HG02678 (cell line): ENCODE data around the gene NHLRC2.
"Not testable (repeated sequence)": the region's sequence is repeated elsewhere in the genome, so short reads cannot be mapped to it uniquely, and the experiment has no call there.

Experiments
- ATAC-seq: cut with Tn5 transposase; IDR thresholded peaks from one replicate; pipeline ENCODE4 v1.9.1; 2021; ENCODE audit warnings: mild to moderate bottlenecking, moderate library complexity; ENCODE audit not compliant: unreplicated experiment

NHLRC2 gene

DNA sequence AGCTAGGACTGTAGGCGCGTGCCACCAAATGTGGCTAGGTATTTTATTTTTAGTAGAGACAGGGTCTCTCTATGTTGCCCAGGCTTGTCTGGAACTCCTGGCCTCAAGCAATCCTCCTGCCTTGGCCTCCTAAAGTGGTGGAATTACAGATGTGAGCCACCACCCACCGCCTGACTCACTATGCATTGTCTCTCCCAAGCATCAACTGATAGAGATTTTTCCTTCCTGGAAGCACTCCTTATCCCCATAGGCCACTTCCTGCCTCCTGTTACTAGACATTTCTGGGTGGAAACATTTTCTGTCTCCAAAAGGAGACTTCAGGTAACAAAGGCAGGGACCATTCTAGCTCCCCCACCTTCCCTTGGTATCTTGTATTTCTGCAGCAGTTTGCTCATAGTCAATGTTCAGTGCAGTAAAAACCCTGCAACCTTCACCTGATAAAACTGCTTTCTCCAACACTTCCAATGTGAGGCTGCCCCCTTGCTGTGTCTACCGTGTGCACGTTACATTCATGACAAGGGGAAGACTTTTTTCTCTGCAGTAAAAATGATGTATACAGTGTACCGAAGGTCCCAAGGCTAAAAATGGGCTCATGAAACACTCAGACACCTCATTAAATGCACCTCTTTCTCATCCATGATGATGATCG is 84.9 kb downstream of the NHLRC2 start:
- ATAC-seq = no peak

DNA sequence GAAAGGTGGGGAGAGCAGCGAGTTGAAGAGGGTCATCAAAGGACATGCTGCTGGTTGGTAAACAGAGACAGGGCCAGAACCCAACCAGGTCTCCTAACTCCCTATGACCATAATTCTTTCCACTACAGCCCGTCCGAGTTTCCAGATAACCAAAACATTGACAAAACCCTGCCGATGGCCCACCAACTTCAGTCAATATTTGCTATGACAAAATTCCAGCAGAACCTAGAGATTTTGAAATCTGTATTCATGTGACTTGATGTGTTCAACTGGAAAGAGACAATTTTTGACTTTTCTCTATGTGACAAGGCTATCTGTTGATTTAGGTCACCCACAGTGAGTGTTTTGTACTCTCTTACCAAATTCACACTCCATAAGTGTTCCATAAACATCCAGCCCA is 86.7 kb downstream of the NHLRC2 start:
- no peak for ATAC-seq

DNA sequence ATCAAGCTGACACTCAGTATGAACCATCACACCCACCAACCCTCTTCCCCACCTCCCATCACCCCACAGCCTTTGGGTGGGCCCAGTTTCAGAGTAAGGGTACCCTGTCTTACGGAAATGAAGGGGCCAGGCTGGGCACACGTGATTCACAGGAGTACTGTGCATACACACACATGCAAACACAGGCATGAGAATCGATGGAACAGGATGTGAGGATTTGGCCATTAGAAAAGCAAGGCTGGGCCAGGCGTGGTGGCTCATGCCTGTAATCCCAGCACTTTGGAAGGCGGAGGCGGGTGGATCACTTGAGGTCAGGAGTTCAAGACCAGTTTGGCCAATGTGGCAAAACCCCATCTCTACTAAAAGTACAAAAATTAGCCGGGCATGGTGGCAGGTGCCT is 88.7 kb downstream of the NHLRC2 start:
- ATAC-seq = not testable (repeated sequence)

DNA sequence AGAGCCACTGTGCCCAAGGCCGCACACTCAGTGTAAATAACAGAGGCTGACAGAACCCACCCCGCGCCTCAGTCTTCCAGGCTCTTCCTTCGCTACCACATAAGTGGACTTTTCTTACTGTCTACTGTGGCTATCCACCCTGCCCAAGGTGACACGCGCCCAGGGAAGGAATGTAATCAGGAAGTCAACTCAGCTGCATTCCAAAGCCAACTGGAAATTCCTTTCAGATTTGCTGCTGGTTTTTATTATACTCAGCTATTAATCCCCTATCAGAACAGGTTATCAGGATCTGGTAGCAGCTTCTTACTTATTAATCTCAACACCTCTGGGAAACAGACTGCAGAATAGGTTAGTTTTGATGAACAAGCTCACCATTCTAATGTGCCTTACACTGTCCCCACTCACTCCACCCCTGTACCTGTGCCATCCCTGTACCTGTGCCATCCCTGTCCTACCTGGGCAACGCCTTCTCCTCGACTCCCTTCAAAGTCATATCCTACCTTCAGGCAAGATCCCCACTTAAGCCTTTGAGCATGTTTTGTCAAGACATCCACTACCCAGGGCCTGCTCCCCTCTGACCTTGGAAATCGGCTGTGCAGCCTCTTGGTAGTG is 90.7 kb downstream of the NHLRC2 start:
- no peak for ATAC-seq

DNA sequence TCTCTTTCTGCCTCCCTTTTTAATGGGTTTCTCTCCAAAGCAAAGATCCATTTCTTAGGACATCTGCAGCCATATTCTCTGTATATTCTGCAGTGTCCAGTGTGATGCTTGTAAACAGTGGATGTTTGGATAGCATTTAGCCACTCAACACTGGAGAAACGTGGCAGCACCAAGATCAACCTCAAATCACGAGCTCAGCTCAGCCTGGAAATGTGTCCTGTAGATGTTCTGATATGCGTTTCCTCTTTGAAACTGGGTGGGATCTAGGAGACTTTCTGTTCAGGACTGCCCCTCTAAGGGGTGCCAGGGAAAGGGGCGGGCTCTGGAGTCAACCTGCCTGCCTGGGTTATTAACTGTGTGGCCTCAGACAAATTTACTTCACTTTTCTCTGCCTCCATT is 91.2 kb downstream of the NHLRC2 start:
- no peak for ATAC-seq

DNA sequence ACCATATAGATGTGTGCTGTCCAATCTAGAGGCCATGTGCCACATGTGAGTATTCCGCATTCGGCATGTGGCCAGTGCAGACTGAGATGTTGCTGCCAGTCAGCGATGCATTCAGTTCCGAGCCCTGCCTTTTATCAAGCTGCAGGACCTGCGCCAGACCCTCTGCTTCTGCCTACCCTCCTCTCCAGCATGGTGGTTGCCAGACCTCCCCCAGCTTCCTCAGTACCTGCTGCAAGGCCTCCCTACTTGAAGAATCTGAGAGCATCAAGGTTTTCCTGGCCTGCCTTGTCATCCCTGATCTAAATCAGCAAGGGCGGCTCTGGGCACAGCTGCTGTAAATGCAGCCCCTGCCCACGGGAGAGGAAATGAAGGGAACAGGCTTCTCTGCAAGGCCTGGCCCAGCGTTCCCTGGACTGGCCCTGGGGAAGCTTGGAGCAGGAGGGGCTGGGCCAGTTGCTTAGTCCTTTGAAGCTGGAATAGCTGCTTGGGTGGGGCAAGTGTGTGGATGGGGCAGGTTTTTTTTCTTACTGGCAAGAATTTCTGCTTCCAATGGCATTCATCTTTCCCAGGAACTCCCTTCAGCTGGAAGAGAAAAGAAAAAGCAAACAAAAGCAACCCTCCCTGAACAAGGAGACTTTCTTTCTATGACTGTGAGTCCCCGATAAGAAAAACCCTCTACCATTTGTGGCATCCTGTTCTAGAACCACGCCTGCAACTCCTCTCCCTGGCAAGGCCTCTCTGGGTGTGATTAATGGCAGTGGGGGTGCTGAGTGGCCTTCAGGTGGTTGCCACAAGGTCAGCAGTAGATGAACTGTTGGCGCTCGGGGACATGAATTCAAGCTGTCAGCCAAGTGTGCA is 93.0 kb downstream of the NHLRC2 start:
- no peak for ATAC-seq

DNA sequence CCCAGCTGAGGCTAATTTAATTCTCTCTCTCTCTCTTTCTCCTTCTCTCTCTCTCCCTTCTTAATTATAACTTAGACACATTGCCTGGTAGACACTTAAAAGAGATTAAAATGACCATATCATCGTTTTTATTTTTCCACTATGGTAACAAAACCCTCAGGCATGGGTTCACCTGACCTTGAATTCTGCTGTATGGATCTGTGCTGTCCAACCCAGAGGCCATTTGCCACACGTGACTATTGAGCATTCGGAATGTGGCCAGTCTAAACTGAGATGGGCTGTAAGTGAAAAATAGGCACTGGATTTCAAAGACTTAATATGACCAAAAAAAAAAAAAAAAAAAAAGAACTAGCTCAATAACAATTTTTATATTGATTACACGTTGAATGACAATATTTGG is 93.6 kb downstream of the NHLRC2 start:
- no peak for ATAC-seq

DNA sequence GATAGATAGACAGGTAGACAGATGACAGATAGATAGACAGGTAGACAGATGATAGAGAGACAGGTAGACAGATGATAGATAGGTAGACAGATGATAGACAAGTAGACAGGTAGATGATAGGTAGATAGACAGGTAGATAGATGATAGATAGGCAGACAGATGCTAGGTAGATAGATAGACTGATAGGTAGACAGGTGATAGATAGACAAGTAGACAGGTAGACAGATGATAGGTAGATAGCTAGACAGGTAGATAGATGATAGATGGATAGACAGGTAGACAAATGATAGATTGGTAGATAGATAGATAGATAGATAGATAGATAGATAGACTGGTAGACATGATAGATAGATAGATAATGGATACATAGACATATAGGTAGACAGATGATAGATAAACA is 95.8 kb downstream of the NHLRC2 start:
- ATAC-seq = no peak

DNA sequence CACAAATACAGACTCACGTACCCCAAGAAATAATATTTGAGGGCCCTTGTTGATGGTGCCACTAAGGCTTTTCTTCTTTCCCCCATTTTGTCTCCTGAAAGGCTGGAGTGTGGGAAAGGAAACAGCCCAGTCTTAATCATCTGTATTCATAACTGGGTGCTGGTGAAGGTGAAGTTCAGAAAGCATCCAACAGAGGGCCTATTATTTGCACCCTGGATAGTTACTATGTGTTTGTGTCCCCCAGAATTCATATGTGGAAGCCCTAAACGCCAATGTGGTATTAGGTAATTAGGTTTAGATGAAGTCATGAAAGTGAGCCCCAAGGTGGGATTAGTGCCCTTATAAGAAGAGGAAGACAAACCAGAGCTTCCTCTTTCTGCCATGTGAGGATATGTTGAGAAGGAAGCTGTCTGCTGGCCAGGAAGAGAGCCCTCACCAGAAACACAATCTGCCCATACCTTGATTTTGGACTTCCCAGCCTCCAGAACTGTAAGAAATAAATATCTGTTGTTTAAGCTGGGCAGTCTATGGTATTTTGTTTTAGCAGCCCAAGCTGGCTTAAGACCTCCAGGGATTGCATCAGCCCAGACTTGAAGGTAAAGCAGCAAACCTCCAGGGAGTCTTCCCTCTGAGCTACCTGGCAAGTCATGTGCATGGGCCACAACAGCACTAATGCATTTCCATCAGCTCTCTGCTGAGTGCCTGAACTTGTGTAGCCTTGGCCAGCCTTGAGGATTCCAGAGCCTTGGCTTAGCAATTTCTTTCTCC is 99.2 kb downstream of the NHLRC2 start:
- no peak for ATAC-seq

DNA sequence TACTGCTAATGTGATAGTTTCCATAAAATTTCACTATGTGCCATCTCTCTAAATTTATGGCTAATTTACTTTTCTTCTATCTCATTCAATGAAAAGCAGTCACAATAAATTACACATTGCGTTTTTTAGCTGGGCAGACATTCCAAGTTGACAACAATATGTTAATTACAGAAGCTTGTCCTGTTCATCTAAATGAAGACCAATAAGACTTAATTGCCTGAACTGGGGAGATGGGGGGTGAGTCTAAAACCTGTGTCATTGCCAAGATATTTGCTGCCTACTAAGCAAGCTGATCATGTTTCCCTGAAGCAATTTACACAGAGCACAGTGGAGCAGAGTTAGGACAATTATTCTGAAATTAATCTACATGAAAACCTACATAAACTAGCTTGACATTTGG is 99.9 kb downstream of the NHLRC2 start:
- no peak for ATAC-seq

DNA sequence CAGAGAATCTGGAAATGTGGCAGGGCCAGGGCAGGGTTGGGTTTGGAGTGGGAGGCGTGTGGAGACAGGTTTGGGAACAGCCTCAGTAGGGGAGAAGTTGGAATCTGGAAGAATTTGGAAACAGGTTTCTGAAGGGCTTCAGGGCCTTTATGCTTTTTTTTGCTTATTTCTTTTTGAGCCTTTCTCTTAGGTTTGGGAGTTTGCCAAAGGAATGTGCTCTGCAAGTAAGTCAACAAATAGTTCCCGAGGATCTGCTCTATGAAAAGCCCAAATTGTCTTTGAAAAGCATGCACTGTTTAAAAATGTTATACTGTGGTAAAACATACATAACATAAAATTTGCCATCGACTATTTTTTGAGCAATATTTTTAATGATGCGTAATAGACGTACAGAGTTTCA is 102.6 kb downstream of the NHLRC2 start:
- no peak for ATAC-seq

DNA sequence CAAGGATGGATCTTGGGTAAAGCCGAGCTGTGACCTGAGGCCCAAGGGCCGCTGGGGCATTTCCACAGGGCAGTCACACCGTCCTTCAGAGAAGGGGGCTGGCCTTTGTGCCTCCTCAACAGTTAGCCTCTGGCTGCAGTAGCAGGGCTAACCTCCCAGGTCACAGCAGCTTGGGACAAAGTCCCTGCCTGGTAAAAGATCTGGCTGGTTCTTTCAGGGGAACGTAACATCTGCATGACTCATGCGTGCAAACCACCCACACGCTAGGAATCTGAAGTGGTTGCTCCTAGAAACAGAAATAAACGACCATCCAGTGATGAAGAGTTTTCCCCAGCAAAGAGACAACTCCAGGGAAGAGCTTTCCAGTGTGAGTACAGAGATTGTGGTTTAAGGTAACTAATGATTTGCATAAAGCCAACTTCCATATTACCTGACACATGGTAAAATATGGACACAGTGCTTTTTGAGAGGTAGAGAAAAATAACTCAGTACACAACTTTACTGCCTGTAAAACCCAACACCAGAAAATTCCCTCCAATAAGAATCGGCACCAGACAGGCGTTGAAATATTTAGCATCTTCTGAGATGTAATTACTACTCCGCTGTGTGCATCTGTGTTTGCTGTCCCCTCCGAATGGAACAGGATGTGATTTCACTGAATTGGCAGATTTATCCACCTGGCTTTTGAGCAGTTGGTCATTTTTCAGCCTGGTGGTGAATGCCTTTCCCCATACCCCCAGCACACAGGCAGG is 104.3 kb downstream of the NHLRC2 start:
- no peak for ATAC-seq

DNA sequence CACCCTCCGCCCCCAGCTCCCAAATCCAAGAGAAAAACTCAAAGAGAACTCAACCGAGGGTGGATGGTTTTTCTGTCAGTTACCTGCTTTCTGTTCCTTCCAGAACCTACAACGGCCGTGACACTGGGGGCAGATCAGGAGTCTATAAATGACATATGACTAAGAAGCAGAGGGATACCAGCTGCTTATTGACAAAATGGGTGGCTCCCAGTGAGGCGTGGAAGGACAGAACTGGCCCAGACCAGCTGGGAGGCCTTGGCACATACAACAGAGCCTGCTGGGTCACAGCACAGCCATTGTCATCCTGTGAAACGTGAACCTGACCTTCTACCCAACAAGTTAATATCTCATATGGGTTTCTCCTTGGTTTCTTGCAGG is 104.9 kb downstream of the NHLRC2 start:
- ATAC-seq = peak; percentile 47

DNA sequence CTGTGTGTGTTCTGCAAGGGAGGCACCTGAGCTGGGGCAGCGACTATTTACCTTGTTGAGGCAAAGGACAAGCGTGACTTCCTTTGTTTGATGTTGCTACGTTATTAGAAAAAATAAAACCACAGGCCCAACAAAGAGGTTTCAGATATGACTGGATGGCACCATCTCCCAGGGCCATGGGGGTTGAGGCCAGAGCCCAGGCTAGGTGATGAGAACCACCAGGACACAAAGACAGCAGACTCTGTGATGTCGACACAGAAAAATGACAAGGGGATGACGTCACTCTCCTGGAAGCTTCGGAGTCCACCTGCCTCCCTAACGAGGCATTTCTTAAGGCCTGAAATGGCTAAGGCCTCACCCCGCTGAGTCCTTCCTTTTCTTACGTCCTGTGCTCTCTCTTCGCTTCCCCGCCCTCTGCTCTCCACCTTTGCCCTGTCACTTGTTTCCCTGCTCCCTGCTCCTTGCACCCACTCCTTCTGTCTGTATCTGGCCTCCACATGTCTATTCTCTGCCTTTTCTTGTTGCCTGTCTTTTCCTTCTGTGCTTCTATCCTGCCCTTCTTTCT is 106.2 kb downstream of the NHLRC2 start:
- peak; percentile 27 for ATAC-seq

DNA sequence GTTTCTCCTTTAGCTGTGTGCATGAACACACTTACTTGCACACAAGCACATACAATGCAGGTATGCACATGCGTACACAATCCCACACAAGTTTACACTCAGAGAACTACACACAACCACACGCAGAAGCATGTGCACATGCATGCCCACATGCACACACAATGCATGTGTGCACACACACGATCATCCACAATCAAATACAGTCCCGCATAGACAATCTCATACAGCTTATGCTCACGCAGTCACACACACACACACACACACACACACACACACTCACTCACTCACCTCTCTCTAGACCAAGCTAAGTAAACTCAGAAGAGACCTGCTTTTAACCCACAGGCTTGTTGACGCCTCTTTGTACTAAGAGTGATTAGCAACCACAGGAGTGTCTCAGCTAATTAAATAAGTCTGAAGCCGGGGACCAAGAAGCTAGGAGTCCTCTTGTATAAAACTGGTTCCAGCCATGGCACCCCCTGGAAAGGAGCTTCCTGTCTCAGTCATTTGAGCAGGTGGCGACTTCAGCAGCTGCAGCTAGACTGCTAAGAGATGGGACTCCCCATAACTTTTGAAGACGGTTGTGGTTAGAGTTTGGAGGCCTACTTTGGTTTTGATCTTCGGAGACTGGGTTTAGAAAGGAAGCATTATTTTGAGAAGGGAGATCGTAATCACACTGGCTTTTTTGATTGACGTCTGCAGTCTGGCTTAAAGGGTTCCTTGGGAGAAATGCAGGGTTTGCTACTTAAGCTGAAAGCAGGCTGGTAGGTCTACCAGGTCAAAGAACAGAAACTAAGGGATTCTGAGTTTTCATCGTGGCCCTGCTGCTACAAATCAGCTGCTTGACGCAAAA is 106.9 kb downstream of the NHLRC2 start:
- ATAC-seq = peak; percentile 76

DNA sequence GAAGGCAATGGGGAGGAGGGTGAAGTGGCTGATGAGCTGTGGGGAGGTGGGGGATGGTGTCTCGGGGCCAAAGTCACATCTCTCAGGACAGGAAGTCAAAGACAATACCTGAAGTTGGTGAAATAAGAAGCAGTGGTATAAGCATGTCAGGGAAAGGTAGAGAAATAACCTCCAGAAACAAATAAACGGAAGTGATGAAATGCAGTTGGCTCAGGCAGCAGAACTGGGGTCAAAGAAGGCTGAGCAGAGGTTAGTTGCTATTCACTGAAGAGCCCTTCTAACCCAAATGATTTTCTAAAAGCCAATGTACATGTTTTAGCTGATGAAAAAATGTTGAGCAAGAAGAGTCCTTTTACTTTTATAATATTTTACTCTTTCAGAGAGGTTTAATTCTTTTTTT is 110.6 kb downstream of the NHLRC2 start:
- no peak for ATAC-seq

DNA sequence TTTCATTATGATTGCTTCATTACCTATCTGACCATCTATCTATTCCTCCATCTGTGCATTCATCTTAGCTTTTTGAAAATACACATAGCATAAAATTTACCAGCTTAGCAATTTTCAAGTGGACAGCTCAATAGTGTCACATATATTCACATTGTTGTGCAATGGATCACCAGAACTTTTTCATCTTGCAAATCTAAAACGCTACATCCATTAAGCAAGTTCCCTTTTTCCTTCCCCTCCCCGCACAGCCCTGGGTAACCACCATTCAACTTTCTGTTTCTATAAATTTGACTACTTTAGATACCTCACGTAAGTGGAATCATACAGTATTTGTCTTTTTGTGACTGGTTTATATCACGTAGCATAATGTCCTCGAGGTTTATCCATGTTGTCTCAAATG is 111.2 kb downstream of the NHLRC2 start:
- peak; percentile 28 for ATAC-seq
